Embryonic facial prominence (tissue), 1 donor: Measurements from ENCODE around the gene MBNL2.

ENCODE experiments used
- DNase-seq: peaks from one replicate; pipeline ENCODE4 v3.0.0-alpha.2; 2016; ENCODE audit errors: extremely low spot score

The MBNL2 gene

DNA sequence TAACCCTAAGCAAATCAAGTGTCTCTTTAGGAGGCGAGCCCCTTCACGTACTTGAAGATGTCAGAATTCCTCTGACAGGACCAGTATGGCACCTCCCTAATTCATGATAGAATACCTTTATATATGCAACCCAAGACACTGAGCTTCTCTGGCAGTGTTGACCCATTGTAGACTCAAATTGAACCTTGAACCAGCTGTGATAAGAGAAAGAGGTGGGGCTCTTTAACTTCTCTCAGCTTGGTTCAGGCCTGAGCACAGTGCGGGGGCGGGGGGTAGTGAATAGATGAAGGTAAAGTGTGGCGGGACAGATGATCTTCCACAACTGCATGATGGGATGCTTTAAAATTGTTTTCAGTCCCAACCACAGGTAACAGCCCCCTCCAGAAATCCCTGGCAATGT is 12.1 kb downstream of the MBNL2 start:
- no peak for DNase-seq

DNA sequence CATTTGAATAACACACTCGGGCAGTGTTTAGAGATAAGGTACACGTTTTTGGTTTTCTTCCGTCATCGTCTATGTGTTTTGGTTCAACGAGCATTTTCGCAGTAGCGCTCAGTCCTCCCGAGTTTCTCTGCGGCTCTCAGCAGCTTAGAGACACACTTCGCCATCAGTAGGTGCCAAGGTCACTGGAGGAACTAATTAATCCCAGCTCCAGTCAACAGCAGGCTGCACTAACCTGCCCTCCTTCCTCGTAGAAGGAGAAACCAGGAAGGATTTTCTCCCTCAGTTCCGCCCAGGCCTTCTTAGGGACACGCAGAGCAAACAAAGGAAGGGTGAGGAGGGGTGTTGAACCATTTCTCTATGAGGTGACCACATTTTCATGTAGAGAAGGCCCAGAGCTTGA is 12.6 kb downstream of the MBNL2 start:
- DNase-seq, result no peak

DNA sequence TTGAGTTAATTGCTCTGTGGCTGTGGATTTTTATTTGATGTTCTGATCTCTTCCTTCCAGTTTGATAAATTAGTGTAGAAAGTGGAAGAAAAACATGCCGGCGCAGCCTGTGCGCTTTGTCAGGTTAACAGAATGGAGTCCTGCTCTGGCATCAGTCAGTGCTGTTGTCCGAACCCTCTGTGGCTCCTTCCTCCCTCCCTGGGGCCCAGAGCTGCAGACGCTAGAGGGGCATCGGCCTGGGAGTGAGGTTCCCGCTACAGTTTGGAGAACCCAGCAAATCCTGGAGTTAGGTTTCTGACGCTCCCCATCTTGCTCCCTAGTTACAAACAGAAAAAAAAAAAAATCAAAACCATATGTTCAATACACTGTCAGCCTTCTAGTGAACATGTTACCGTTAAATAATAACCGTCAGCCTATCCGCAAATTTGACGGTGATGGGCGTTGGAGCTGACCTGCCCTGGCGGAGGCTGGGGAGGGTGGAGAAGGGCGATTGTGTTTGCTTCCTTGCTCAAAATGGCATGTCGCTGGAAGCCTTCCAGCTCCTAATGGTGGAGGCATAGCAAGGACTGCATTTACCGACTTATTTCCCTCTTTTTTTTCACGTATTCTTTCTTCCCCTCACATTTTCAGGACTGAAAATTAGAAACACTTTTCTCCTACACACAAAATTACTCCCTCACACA is 13.6 kb downstream of the MBNL2 start:
- no peak for DNase-seq

DNA sequence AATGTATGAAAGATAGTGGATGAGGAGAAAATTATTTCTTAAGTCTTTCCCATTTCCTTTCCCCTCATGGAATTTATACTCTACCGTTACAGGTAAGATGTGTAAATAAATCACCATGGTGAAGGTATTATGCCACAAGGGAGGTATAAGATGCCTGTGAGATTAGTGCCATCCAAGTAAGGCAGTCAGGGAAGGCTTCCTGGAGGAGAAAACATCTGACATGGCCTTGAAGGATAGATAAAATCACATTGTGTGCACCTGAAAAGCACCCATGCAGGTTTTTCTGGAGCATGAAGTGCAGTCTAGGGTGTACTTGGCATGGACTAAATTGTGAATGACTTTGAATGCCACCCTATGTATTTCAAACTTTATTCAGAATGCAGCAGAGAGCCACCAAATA is 15.3 kb downstream of the MBNL2 start:
- DNase-seq, result no peak

- no peak for DNase-seq
These were observed 16.3 kb downstream of the MBNL2 start for GRCh38 chr13:97238432-97238831.

GRCh38 chr13:97238883-97239282 is 16.8 kb downstream of the MBNL2 start:
- no peak for DNase-seq

- no peak for DNase-seq
These were observed 17.2 kb downstream of the MBNL2 start for GRCh38 chr13:97239306-97239705.

- no peak for DNase-seq
These were observed 18.0 kb downstream of the MBNL2 start for GRCh38 chr13:97239943-97240787.

DNA sequence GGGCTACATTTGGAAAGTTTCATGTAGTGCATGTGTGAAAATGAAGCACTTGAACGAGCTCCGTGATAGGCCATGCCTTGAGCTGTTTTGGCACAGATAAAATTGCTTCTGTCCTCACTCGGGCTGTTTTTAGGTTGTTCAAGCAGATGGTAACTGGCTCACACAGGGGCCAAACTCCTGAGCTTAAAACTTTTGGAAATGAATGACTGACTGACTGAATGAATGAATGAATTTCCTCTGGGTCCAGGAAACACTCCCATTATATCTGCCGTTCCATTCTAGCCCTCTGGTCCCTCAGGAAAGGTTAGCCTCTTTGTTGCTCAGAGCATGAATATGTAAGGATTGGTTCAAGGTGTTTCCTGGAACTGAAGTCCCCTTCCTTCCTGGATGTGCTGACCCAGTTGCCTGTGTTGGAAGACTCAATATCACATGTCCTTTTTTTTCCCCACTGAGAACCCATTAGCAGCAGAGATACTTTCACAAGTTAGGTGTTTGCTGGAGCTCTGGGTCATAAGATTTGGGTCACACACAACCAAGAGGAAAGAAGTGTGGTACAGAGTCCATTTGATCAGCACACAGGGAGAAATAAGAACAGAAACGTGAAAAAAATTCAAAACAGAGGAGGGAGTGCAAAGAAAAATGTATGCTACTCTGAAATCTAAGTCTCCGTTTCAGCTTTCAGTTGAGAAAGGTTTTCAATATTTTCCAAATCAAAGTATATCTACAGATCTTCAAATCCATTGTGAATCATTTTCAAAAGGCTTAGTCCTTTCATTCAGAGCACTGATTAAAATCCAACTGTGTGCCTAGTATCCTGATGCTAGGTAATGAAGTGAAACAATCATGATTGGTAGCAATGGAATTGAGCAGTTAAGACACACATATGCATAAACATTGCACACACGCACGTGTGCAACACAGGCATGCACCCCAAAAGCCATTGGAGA is 18.9 kb downstream of the MBNL2 start:
- DNase-seq, result no peak

DNA sequence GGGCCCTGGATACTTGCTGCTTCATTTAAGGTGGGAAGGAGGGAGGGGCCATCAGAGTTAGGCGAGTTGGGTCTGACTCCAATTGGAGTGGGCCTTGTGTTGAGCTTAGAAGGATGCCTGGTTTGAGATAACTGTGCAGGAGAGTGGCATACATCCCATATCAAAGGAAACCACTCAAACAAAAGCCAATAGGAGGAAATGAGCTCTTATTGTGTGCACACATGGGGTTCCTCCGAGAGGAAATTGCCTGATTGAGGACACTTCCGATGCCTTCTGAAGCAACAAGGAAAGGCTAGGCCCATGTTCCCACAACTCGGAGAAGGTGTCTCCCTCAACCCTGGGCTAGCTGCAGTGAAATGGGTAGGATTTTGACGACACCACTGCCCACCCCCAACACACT is 19.6 kb downstream of the MBNL2 start:
- no peak for DNase-seq

GRCh38 chr13:97242755-97243497 is 20.8 kb downstream of the MBNL2 start:
- no peak for DNase-seq

DNA sequence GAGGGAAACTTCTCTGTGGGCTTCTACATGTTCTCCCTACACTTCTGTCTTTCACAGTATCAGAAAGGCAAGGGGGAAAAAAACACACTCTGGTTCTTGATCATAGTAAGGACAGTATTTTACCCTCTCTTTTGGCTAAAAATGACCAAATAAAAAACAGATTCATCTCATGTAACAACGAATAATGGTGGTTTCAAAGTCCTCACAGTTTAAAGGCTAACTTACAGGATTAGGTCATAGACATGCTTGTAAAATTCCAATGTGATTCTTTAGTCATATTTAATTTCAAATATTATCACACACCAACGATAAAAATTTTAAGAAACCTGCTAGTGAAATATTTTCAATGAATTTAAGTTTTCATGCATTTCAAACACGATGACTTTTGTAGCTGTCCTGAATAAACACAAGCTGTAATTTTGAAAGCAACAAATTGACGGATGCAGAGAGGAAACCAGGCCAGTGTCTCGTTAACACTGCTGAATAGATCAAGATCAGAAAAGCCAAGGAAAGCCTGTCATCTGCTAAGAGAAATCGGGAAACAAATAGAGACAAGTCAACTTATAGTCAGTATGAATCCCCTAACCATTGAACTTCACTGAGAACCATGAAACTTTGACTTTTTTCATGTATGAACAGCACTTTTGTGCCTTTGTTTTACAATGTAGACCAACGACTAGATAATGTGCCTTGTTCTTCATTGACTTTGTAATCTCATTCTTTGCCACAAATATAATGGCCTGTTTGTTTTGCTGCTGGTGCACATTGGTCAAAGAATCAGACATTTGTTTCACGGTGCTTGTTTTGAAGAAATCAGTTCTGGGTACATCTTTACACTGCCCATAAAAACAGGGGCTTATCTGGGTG is 22.0 kb downstream of the MBNL2 start:
- no peak for DNase-seq

DNA sequence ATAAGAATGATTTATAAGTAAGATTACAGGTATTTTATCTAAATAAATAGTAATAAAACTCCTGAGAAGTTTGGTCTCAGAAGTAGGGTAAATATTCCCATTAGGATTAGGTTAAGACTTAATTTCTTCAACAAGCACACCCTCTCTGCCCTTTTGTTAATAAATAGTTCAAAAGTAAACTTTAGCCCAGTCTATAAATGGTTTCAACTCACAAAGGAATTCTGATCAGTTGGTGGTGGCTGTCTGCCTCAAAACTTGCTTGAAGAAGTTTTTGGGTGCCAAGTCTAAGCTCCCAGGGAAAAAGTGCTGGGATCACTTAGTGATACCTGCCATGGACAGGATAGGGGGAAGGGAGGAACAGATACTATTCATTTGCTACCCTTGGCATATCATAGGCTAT is 22.9 kb downstream of the MBNL2 start:
- no peak for DNase-seq

DNA sequence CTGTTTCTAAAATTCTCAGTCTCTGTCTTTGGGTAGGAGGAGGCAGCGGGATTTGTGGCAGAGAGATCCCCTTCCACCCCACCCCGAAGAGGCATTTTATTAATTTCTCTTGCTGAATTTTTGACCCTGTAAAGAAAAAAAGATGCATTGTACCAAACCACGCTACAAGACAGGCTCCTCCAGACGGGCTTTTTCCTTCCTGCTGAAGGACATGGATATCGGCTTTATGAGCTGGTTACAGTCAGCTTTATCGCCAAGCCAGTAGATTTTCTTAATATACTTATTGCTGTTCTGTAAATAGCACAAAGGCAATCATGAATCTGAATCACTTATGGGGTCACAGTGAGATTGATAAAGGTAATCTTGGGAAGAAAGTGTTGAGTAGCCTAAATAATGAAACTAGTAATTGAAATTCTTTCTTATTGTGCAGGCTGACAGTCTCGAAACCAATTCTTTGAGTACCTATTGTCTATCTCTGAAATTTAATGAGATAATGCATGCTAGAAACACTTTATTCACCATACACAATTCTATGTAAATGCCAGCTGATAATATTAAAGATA is 24.5 kb downstream of the MBNL2 start:
- DNase-seq, result no peak

GRCh38 chr13:97248243-97248642 is 26.1 kb downstream of the MBNL2 start:
- DNase-seq, result no peak

GRCh38 chr13:97249093-97249795 is 27.1 kb downstream of the MBNL2 start:
- no peak for DNase-seq

GRCh38 chr13:97249796-97250495 is 27.8 kb downstream of the MBNL2 start:
- DNase-seq, result no peak

DNA sequence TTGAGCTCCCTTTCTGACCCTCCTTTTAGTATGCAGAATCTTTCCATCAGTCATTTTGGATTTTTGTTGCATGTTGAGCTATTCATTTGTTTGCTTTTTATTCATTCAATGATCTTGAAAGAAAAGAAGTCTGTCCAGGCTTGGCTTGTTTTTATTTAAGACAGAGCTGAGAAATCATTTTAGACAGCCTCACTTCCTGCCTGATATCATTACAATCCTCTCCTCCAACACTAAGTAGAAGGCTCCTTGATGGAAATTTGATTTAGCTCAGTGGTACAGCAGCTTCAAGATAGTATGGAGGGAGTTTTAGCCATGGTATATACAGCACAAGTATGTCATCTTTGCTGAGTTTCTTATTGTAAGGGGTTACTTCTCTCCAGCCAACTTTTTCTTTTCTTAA is 28.4 kb downstream of the MBNL2 start:
- DNase-seq, result no peak

DNA sequence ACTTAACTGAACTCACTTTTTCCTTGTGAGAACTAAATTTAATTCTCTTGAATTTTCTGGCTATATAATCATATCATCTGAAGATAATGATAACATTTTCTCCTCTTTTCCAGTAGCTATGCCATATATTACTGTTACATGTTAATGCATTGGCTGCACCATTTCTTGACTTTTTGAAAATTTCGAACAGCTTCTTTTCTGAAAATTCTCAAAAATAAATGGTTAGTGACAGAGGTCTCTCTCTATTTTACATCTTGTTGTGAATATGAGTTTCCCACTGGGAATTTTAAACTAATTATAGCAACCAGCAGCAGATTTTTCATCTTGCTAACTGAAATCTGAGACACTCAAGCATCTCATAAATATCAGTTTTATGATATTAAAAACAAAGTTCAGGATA is 30.6 kb downstream of the MBNL2 start:
- DNase-seq, result no peak
